GM12865 (cell line): ENCODE results near the gene GUCA2A.

Experiments used
- DNase-seq: peaks from one replicate; pipeline ENCODE4 v3.0.0; 2010; ENCODE audit warnings: low read depth
- H3K4me3 ChIP-seq: 2 replicates; pipeline ENCODE4 v1.5.1; 2011; ENCODE audit warnings: mild to moderate bottlenecking, low read depth, low read length, control low read depth
- TF ChIP-seq, protein P1 (sequence below): IDR thresholded peaks from 2 replicates; pipeline ENCODE4 v1.5.1; 2011; ENCODE audit warnings: low read length, control low read depth, low read depth, inconsistent platforms; ENCODE audit not compliant: insufficient read depth; ENCODE audit errors: missing control alignments

GUCA2A gene

GRCh38 chr1:42154685-42155084 is 9.9 kb downstream of the GUCA2A start:
- no peak for DNase-seq
- H3K4me3 ChIP-seq: no peak overlapping the region
- TF ChIP-seq, protein P1, sequence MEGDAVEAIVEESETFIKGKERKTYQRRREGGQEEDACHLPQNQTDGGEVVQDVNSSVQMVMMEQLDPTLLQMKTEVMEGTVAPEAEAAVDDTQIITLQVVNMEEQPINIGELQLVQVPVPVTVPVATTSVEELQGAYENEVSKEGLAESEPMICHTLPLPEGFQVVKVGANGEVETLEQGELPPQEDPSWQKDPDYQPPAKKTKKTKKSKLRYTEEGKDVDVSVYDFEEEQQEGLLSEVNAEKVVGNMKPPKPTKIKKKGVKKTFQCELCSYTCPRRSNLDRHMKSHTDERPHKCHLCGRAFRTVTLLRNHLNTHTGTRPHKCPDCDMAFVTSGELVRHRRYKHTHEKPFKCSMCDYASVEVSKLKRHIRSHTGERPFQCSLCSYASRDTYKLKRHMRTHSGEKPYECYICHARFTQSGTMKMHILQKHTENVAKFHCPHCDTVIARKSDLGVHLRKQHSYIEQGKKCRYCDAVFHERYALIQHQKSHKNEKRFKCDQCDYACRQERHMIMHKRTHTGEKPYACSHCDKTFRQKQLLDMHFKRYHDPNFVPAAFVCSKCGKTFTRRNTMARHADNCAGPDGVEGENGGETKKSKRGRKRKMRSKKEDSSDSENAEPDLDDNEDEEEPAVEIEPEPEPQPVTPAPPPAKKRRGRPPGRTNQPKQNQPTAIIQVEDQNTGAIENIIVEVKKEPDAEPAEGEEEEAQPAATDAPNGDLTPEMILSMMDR: no peak

- no peak overlapping the region for H3K4me3 ChIP-seq
- no peak for DNase-seq
- TF ChIP-seq, protein P1: no peak
Measured at GRCh38 chr1:42153624-42154023, 10.9 kb downstream of the GUCA2A start.

DNA sequence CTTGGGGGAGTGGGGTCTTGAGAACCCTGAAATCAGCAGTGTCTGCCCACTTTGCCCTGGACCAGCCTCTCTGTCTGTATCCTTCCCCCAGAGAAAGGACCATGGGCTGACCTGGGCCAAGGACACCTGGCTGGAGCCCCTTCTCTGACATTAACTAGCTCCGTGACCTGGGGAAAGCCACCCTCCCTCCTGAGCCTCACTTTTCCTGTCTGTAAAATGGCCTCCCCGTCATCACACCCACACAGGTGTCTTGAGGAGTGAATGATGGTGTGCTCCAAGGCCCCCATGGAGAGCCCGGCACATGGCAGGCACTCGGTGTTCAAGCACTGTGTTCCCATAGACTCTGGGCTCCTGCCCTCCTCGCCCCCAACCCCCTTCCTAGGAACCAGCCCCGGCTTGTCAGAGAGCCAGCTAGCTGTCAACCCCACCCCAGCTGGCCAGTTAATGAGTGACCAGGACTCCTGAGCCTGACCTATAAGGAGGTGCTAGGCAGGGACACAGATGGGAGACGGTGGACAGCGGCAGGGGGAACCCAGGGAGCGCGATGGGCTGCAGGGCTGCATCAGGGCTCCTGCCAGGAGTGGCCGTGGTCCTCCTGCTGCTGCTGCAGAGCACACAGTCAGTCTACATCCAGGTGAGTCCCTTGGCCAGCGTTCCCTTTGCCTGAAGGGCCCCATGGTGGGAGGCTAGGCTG is 11.5 kb downstream of the GUCA2A start, which contains the start of gene GUCA2B:
Gene GUCA2B, plus strand, starts transcription at position 504 of the 694 bp plus-strand sequence. Its CDS starts 41 bp downstream, at position 545.
- TF ChIP-seq, protein P1: no peak
- DNase-seq: no peak
- H3K4me3 ChIP-seq: no peak within 1 kb of the TSS

DNA sequence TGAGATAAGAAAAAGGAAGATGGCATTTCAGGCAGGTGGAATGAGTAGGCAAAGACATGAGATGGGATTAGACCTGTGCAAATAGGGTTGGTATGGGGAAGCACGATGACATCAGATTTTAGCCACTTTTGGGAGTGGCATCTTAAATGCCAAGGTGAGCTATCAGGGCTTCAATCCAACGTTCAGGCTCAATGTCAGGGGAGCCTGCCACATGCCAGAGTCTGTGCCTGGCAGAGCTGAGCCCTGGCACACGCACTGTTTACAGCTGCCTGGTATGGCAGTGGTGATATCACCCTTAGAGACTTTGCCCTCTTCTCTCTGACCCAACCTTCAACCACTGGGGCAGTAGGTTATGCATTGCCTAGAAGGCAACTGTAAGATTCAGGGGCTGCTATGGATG is 12.4 kb downstream of the GUCA2A start:
- TF ChIP-seq, protein P1: no peak
- no peak overlapping the region for H3K4me3 ChIP-seq
- DNase-seq: no peak

GRCh38 chr1:42150651-42151050 is 13.9 kb downstream of the GUCA2A start:
- TF ChIP-seq, protein P1: no peak

GRCh38 chr1:42148166-42148565 is 16.4 kb downstream of the GUCA2A start:
- DNase-seq: no peak
- H3K4me3 ChIP-seq: no peak overlapping the region
- TF ChIP-seq, protein P1: no peak

More at GRCh38 chr1:42150651-42151050, 13.9 kb downstream of the GUCA2A start:
- no peak overlapping the region for H3K4me3 ChIP-seq
- DNase-seq: no peak
